GM13977 (cell line): Measurements from ENCODE around the gene DAZL.
A peak's percentile ranks its signal among the peaks of the same experiment; 100 is the strongest.

Experiments used
- DNase-seq: peaks from one replicate; pipeline ENCODE4 v3.0.0; 2012; ENCODE audit warnings: low spot score
- in situ Hi-C: fragments of 300-500 bp; cut with MboI; formaldehyde crosslinking; loops from one replicate; pipeline ENCODE4 v1.12.0; 2022; ENCODE audit warnings: low sequenced_read_pairs, low pct_unique_long_range_greater_than_20kb, mixed read lengths, inconsistent platforms; ENCODE audit not compliant: unreplicated experiment
- TF ChIP-seq, protein P1 (sequence below): IDR thresholded peaks from 2 replicates; pipeline ENCODE4 v1.5.1; 2012; ENCODE audit warnings: mild to moderate bottlenecking, control low read depth; ENCODE audit not compliant: insufficient read depth; ENCODE audit errors: extremely low read depth, missing control alignments

Gene DAZL, protein sequence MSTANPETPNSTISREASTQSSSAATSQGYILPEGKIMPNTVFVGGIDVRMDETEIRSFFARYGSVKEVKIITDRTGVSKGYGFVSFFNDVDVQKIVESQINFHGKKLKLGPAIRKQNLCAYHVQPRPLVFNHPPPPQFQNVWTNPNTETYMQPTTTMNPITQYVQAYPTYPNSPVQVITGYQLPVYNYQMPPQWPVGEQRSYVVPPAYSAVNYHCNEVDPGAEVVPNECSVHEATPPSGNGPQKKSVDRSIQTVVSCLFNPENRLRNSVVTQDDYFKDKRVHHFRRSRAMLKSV

DNA sequence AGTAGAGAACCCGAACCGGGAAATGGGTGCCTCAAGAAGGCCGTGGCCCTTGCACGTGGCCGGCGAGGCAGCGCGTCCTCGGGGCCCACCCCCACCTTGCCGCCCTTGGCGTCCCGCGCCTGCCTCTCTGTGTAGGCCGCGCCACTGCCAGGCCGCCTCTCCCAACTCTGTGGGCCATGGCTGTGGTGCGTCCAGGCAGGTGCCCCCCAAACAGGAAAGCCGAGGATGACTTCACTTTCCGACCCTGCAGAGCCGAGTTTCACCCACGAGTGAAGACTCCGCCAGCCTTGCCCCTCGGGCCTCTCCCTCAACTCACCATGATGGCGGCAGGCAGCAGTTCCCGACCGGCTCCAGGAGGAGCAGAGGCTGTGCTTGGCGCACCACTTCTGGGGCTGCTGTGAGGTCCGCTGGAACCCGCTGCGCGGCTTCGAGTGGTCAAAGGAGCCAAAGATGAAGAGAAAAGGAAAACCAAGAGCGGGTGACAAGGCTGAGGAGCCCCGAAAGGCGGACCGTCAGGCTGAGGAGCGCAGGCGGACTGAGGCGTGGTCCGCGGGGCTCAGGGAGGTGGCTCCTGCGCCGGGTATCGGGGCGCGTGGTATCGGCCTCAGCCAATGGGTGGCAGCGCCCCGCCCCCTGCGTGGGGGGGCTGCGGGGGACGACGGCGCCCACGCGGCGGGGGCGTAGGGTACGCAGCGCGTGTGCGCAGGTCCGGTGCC lies at the start of gene DAZL:
TSS of gene DAZL (minus strand) at position 537 of the 716 bp plus-strand sequence. CDS start at position 319, 218 bp downstream.
- TF ChIP-seq, protein P1, sequence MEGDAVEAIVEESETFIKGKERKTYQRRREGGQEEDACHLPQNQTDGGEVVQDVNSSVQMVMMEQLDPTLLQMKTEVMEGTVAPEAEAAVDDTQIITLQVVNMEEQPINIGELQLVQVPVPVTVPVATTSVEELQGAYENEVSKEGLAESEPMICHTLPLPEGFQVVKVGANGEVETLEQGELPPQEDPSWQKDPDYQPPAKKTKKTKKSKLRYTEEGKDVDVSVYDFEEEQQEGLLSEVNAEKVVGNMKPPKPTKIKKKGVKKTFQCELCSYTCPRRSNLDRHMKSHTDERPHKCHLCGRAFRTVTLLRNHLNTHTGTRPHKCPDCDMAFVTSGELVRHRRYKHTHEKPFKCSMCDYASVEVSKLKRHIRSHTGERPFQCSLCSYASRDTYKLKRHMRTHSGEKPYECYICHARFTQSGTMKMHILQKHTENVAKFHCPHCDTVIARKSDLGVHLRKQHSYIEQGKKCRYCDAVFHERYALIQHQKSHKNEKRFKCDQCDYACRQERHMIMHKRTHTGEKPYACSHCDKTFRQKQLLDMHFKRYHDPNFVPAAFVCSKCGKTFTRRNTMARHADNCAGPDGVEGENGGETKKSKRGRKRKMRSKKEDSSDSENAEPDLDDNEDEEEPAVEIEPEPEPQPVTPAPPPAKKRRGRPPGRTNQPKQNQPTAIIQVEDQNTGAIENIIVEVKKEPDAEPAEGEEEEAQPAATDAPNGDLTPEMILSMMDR, result no peak
- in situ Hi-C loops, result loop anchor here (10.0 kb wide), 1 partner anchor 630 kb away; no protein-coding TSS in a partner anchor
- peak; percentile 14 for DNase-seq

DNA sequence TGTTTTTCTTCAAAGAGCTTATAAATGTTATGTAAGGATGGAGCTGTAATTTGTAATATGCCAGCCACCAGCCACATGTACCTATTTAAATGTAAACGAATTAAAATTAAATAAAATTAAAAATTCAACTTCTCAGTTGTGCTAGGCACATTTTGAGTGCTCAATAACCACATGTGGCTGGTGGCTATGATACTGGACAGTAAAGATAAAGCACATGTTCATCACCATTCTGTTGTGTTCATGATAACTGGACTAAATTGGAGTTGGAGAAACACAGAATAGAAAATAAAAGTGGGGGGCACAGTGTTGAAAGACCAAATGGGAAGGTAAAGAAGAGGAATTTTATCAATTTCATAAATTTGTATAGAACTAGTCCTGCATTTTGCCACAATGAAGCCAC lies 49.8 kb upstream of the DAZL start:
- DNase-seq, result no peak
- in situ Hi-C loops, result no loop called here
- TF ChIP-seq, protein P1, result no peak

DNA sequence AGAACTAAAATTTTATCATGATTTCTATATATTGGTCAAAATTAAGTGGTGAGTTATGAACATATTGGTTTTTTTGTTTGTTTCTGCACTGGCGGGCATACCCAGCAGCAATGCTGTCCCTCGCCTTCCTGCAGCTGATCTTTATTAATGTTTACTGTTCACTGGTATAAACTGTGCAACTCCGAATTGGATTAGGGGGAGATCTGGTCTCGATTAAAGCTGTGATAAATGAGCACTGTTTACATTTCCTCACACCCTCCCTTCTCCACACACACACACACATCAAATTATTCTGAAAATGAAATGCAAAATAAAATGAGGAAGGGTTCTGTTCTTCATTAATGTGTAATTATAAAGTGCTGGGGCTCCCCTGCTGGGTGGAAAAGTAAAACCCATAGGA lies 48.5 kb upstream of the DAZL start:
- in situ Hi-C loops, result no loop called here
- TF ChIP-seq, protein P1, result no peak
- no peak for DNase-seq

DNA sequence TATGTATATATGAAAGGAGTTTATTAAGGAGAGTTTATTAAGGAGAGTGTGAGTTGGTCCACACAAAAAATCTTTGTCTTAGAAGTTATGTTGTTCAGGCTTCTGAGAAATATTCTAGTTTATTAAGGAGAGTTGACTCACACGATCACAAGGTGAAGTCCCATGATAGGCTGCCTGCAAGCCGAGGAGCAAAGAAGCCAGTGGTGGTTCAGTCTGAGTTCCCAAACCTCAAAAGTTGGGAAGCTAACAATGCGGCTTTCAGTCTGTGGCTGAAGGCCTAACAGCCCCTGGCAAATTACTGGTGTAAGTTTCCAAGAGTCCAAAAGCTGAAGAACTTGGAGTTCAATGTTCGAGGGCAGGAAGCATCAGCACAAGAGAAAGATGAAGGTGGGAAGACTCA lies 42.4 kb upstream of the DAZL start:
- TF ChIP-seq, protein P1, result no peak
- in situ Hi-C loops, result no loop called here
- DNase-seq, result no peak

DNA sequence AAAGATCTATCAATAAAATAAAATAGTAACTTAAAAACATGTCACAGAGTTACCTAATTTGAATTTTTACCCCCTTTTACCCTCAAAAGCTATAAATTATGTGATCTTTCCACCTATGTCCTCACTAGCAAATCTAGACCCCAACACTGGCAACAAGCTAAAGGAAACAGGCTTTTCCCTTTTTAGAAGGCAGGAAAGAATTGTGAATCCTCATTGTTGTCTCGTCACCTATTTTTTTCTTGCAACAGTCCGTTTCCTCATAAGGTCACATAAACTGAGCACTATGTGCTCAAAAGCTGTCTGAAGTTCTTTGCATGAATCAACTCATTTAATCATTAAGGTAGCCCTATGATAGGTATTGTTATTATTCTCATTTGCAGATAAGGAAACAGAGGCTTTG lies 34.6 kb upstream of the DAZL start:
- in situ Hi-C loops, result no loop called here
- DNase-seq, result no peak
- TF ChIP-seq, protein P1, result no peak

DNA sequence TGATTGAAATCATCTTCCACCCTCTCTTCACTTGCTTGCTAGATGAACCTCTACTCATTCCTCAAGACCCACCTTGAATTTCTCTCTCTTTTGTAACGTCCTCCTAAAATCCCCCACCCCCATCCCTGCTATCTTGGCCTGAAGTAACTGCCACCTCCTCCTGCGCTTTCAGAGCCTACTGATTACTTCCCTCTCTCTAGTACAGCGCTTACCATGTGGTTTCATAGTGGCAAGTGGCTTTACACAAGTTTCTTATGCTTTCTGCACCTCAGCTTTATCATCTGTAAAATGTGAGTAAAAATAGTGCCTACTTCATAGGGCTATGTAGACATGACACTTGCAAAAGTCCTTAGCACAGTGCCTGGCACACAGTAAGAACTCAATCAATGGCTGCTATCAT lies 28.7 kb upstream of the DAZL start:
- TF ChIP-seq, protein P1, result no peak
- DNase-seq, result peak; percentile 29
- in situ Hi-C loops, result no loop called here
